Hepatocyte (in vitro differentiated cells): ENCODE measurements around the gene IFNGR2. TPM values are rescaled to one million over a fixed set of nuclear protein-coding genes. Genes with fewer than 3 reads are reported as not detected.

Source experiments
- DNase-seq: peaks from one replicate; pipeline ENCODE4 v3.0.0-alpha.2; 2016; ENCODE audit warnings: low spot score
- H2AFZ ChIP-seq: fragments of 200-600 bp; sonication (generic); 2 replicates; pipeline ENCODE4 v1.6.0; 2016; ENCODE audit warnings: antibody characterized with exemption, mild to moderate bottlenecking
- H3K27ac ChIP-seq: fragments of 200-600 bp; sonication (generic); 2 replicates; pipeline ENCODE4 v1.5.1; 2016; ENCODE audit warnings: mild to moderate bottlenecking
- H3K27me3 ChIP-seq: fragments of 200-600 bp; sonication (generic); 2 replicates; pipeline ENCODE4 v1.6.1; 2016
- H3K36me3 ChIP-seq: fragments of 200-600 bp; sonication (generic); replicated peaks from 2 replicates; pipeline ENCODE4 v1.5.1; 2016; ENCODE audit warnings: low read depth; ENCODE audit not compliant: insufficient read depth
- H3K4me1 ChIP-seq: fragments of 200-600 bp; sonication (generic); 2 replicates; pipeline ENCODE4 v1.5.1; 2016; ENCODE audit warnings: mild to moderate bottlenecking, moderate library complexity; ENCODE audit not compliant: insufficient read depth
- H3K4me2 ChIP-seq: fragments of 200-600 bp; sonication (generic); 2 replicates; pipeline ENCODE4 v1.6.0; 2016
- H3K4me3 ChIP-seq: fragments of 200-600 bp; sonication (generic); 2 replicates; pipeline ENCODE4 v1.5.1; 2016; ENCODE audit warnings: mild to moderate bottlenecking
- H3K79me2 ChIP-seq: fragments of 200-600 bp; sonication (generic); 2 replicates; pipeline ENCODE4 v1.6.0; 2017; ENCODE audit warnings: mild to moderate bottlenecking
- H3K9me2 ChIP-seq: fragments of 200-600 bp; sonication (generic); replicated peaks from 2 replicates; pipeline ENCODE4 v1.6.0; 2017; ENCODE audit warnings: mild to moderate bottlenecking; ENCODE audit not compliant: insufficient read depth
- H3K9me3 ChIP-seq: fragments of 200-600 bp; sonication (generic); 2 replicates; pipeline ENCODE4 v1.5.1; 2016; ENCODE audit warnings: low read depth, mild to moderate bottlenecking
- H4K20me1 ChIP-seq: fragments of 200-600 bp; sonication (generic); 2 replicates; pipeline ENCODE4 v1.6.0; 2016; ENCODE audit warnings: mild to moderate bottlenecking; ENCODE audit not compliant: insufficient read depth, poor library complexity, severe bottlenecking
- EZH2 ChIP-seq: fragments of 200-600 bp; sonication (generic); IDR thresholded peaks from 2 replicates; pipeline ENCODE4 v1.6.1; 2016; ENCODE audit warnings: antibody characterized with exemption, mild to moderate bottlenecking, borderline replicate concordance
- EZH2phosphoT487 ChIP-seq: fragments of 200-600 bp; sonication (generic); IDR thresholded peaks from one replicate; pipeline ENCODE4 v1.6.1; 2018; ENCODE audit warnings: antibody characterized with exemption, mild to moderate bottlenecking, low read depth, moderate library complexity; ENCODE audit not compliant: unreplicated experiment, severe bottlenecking
- WGBS: methylation state at CpG from one replicate; pipeline ENCODE4 v1.1.6; 2016; ENCODE audit warnings: low lambda C conversion rate; ENCODE audit errors: missing lambda C conversion rate; 5-methylcytosine and 5-hydroxymethylcytosine counted together
- polyA plus RNA-seq: library from polyadenylated mRNA; unstranded; fragments of >200 nt; fragmentation: Nextera tagmentation; extraction: Ambion mirVana; gene quantifications from 2 replicates; pipeline ENCODE4 v1.2.1, GENCODE V29; 2016
- total RNA-seq: library from RNA; depleted of rRNA; stranded (reverse); fragments of >200 nt; gene quantifications from 2 replicates; pipeline ENCODE4 v1.2.3, GENCODE V29; 2014
- TF ChIP-seq, protein P1 (sequence below): fragments of 200-600 bp; sonication (generic); IDR thresholded peaks from 2 replicates; pipeline ENCODE4 v1.5.1; 2016; ENCODE audit warnings: antibody characterized with exemption, mild to moderate bottlenecking; ENCODE audit not compliant: poor library complexity

IFNGR2 gene
- total and polyA plus RNA-seq, 2 experiments from 2014 or later: 53.4 to 66.7 TPM

- TF ChIP-seq, protein P1, sequence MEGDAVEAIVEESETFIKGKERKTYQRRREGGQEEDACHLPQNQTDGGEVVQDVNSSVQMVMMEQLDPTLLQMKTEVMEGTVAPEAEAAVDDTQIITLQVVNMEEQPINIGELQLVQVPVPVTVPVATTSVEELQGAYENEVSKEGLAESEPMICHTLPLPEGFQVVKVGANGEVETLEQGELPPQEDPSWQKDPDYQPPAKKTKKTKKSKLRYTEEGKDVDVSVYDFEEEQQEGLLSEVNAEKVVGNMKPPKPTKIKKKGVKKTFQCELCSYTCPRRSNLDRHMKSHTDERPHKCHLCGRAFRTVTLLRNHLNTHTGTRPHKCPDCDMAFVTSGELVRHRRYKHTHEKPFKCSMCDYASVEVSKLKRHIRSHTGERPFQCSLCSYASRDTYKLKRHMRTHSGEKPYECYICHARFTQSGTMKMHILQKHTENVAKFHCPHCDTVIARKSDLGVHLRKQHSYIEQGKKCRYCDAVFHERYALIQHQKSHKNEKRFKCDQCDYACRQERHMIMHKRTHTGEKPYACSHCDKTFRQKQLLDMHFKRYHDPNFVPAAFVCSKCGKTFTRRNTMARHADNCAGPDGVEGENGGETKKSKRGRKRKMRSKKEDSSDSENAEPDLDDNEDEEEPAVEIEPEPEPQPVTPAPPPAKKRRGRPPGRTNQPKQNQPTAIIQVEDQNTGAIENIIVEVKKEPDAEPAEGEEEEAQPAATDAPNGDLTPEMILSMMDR: no peak
- TF ChIP-seq EZH2phosphoT487 (no peak), EZH2 (no peak)
- H3K9me3 ChIP-seq: no peaks in the 10 kb centered on the region
- H3K27me3 ChIP-seq: no peaks in the 10 kb centered on the region
- WGBS: 87% methylated on average over 6 of the region's 6 CpGs
- no peak overlapping the region for H3K4me2 ChIP-seq
- no peak for DNase-seq
- no peak overlapping the region for H3K4me3 ChIP-seq
- H4K20me1 ChIP-seq: no peaks in the 10 kb centered on the region
- H3K36me3 ChIP-seq: no peaks in the 10 kb centered on the region
- H3K4me1 ChIP-seq: no peaks in the 10 kb centered on the region
- H3K27ac ChIP-seq: no peak overlapping the region
- H3K9me2 ChIP-seq: no peaks in the 10 kb centered on the region
- no peak overlapping the region for H2AFZ ChIP-seq
- H3K79me2 ChIP-seq: no peaks in the 10 kb centered on the region
Measured at GRCh38 chr21:33395891-33396331, 7.3 kb upstream of the IFNGR2 start.

GRCh38 chr21:33396436-33396835 lies 6.8 kb upstream of the IFNGR2 start:
- TF ChIP-seq EZH2: no peak
- TF ChIP-seq, protein P1: no peak
- TF ChIP-seq EZH2phosphoT487: no peak
- Histone ChIP-seq H3K27ac (no peak overlapping the region), H3K79me2 (no peaks in the 10 kb centered on the region), H3K27me3 (no peaks in the 10 kb centered on the region), H3K4me3 (no peak overlapping the region), H3K4me1 (no peaks in the 10 kb centered on the region), H3K36me3 (no peaks in the 10 kb centered on the region), H4K20me1 (no peaks in the 10 kb centered on the region), H2AFZ (no peak overlapping the region), H3K9me2 (no peaks in the 10 kb centered on the region), H3K9me3 (no peaks in the 10 kb centered on the region), H3K4me2 (no peak overlapping the region)
- WGBS: 81% methylated on average over 6 of the region's 6 CpGs
- DNase-seq: no peak

DNA sequence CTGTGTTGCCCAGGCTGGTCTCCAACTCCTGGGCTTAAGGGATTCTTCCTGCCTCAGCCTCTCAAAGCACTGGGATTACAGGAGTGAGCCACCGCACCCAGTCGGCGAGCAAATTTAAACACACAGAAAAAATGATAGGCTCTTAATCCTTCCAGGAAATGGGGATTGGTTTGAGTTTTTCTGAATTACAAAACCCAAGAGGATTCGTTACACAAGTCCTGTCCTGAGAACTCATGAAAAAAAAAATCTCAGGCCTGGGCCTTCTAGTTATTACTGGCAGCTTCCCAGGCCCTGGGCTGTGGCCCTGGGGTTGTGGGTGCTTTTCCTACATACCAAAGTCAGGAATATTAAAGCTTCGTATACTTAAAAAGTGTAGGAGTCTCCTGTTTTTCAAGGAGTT lies 6.3 kb upstream of the IFNGR2 start:
- Histone ChIP-seq H3K9me3 (no peaks in the 10 kb centered on the region), H4K20me1 (no peaks in the 10 kb centered on the region), H2AFZ (no peak overlapping the region), H3K36me3 (no peaks in the 10 kb centered on the region), H3K27ac (no peak overlapping the region), H3K9me2 (no peaks in the 10 kb centered on the region), H3K4me1 (no peaks in the 10 kb centered on the region), H3K27me3 (no peaks in the 10 kb centered on the region), H3K4me3 (no peak overlapping the region), H3K4me2 (no peak overlapping the region), H3K79me2 (no peaks in the 10 kb centered on the region)
- 69% methylated on average over 5 of the region's 5 CpGs for WGBS
- DNase-seq: peak; percentile 29
- TF ChIP-seq, protein P1: no peak
- TF ChIP-seq EZH2: no peak
- TF ChIP-seq EZH2phosphoT487: no peak

- Histone ChIP-seq H4K20me1 (no peaks in the 10 kb centered on the region), H3K4me2 (no peak overlapping the region), H3K4me1 (peaks cover 3% of the 10 kb centered on the region), H3K36me3 (no peaks in the 10 kb centered on the region), H3K9me3 (no peaks in the 10 kb centered on the region), H3K27me3 (no peaks in the 10 kb centered on the region), H3K9me2 (no peaks in the 10 kb centered on the region), H3K79me2 (no peaks in the 10 kb centered on the region), H2AFZ (no peak overlapping the region), H3K4me3 (no peak overlapping the region), H3K27ac (no peak overlapping the region)
- WGBS: 100% methylated on average over 3 of the region's 3 CpGs
- no peak for DNase-seq
- TF ChIP-seq EZH2phosphoT487: no peak
- no peak for TF ChIP-seq EZH2
- TF ChIP-seq, protein P1: no peak
Measured at GRCh38 chr21:33397717-33398116, 5.5 kb upstream of the IFNGR2 start.
